A549 (cell line): Measurements from ENCODE around the gene NUP62. TPM values are rescaled to one million over a fixed set of nuclear protein-coding genes. Genes with fewer than 3 reads are reported as not detected.
A peak's percentile ranks its signal among the peaks of the same experiment; 100 is the strongest.

Experiments
- ATAC-seq, 2 experiments: fragments of 200-7000 bp in 1 of 2; fragments of >200 bp in 1 of 2; cut with Nextera tagmentation in 1 of 2; cut with Tn5 transposase in 1 of 2; 3 replicates each; pipeline versions ENCODE4 v1.8.0 to v1.9.1; 2018 to 2020; ENCODE audit warnings: mild to moderate bottlenecking in 1 of 2, moderate library complexity in 1 of 2
- CTCF ChIA-PET: fragments of 300-600 bp; sonication (Branson Sonifier 250); formaldehyde crosslinking; extraction: SDS; loops from one replicate; lab custom pipeline; 2021; ENCODE audit warnings: antibody characterized with exemption, inconsistent platforms; lab: Yijun Ruan, JAX
- POLR2A ChIA-PET: fragments of 350-600 bp; formaldehyde crosslinking; extraction: SDS; loops from one replicate; lab custom pipeline; 2021; ENCODE audit warnings: antibody characterized with exemption, inconsistent platforms; lab: Yijun Ruan, JAX
- DNase-seq, 2 experiments: peaks; one replicate each; pipeline versions ENCODE4 v3.0.0 to v3.0.0-alpha.2; 2011 to 2016; ENCODE audit warnings: low read depth in 1 of 2, low spot score in 1 of 2
- FAIRE-seq: peaks from 2 replicates; lab custom pipeline; 2011; peaks lifted over from hg19 to GRCh38; lab: Jason Lieb, UNC
- H3K27ac ChIP-seq, 2 experiments: fragments of >200 bp; sonication (Bioruptor Twin); formaldehyde crosslinking; 3 replicates each; pipeline ENCODE4 v1.5.1; 2016 to 2017
- H3K4me1 ChIP-seq: fragments of >200 bp; sonication (Bioruptor Twin); formaldehyde crosslinking; 3 replicates; pipeline ENCODE4 v1.6.1; 2016
- H3K4me2 ChIP-seq: fragments of >200 bp; sonication (Bioruptor Twin); formaldehyde crosslinking; 3 replicates; pipeline ENCODE4 v1.6.1; 2016
- H3K4me3 ChIP-seq: fragments of >200 bp; sonication (Bioruptor Twin); formaldehyde crosslinking; 3 replicates; pipeline ENCODE4 v1.5.1; 2016
- H3K9me3 ChIP-seq: fragments of >200 bp; sonication (Bioruptor Twin); formaldehyde crosslinking; 3 replicates; pipeline ENCODE4 v1.6.1; 2016
- BHLHE40 ChIP-seq: IDR thresholded peaks from 2 replicates; pipeline ENCODE4 v1.6.1; 2012; ENCODE audit warnings: low read depth, low read length, inconsistent platforms
- CBX8 ChIP-seq: fragments of 200-600 bp; sonication (generic); IDR thresholded peaks from 2 replicates; pipeline ENCODE4 v1.6.1; 2016
- CHD2 ChIP-seq: fragments of 150-350 bp; IDR thresholded peaks from 2 replicates; pipeline ENCODE4 v1.6.1; 2014; ENCODE audit warnings: low read length; ENCODE audit not compliant: partially characterized antibody
- CHD4 ChIP-seq: fragments of 200-600 bp; sonication (generic); IDR thresholded peaks from 2 replicates; pipeline ENCODE4 v1.6.1; 2016; ENCODE audit warnings: antibody characterized with exemption, mild to moderate bottlenecking, borderline replicate concordance
- EHF ChIP-seq: fragments of 250-450 bp; sonication (Bioruptor Pico); IDR thresholded peaks from 2 replicates; pipeline ENCODE4 v1.5.0; 2020; ENCODE audit warnings: mild to moderate bottlenecking
- FOSB ChIP-seq: fragments of 250-450 bp; sonication (Bioruptor Pico); IDR thresholded peaks from 2 replicates; pipeline ENCODE4 v1.5.0; 2020; ENCODE audit warnings: mild to moderate bottlenecking, moderate library complexity
- HDAC2 ChIP-seq: fragments of 200-600 bp; sonication (generic); IDR thresholded peaks from 2 replicates; pipeline ENCODE4 v1.6.1; 2016
- JUN ChIP-seq, 2 experiments: fragments of >200 bp; sonication (Bioruptor Twin); formaldehyde crosslinking; IDR thresholded peaks; 2 replicates in 1 of 2; 3 replicates in 1 of 2; pipeline ENCODE4 v1.6.1; 2016 to 2017
- MAFK ChIP-seq: fragments of 450-650 bp; IDR thresholded peaks from 2 replicates; pipeline ENCODE4 v1.6.1; 2014; ENCODE audit not compliant: partially characterized antibody
- MYC ChIP-seq: IDR thresholded peaks from 2 replicates; pipeline ENCODE4 v1.6.1; 2012; ENCODE audit warnings: mild to moderate bottlenecking, inconsistent platforms, low read length, improper control_type of control experiment, borderline replicate concordance
- POLR2A ChIP-seq: IDR thresholded peaks from 2 replicates; pipeline ENCODE4 v1.6.1; 2012; ENCODE audit warnings: mild to moderate bottlenecking, low read length
- RAD21 ChIP-seq, 2 experiments: fragments of >200 bp in 1 of 2; sonication (Bioruptor Twin) in 1 of 2; formaldehyde crosslinking in 1 of 2; IDR thresholded peaks in 1 of 2; conservative IDR thresholded peaks in 1 of 2; 2 replicates in 1 of 2; 3 replicates in 1 of 2; pipeline ENCODE4 v1.6.1; 2012 to 2018; ENCODE audit warnings: inconsistent platforms in 1 of 2
- RARB ChIP-seq: fragments of 250-450 bp; sonication (Bioruptor Pico); IDR thresholded peaks from 2 replicates; pipeline ENCODE4 v1.8.0; 2021; ENCODE audit warnings: mild to moderate bottlenecking, moderate library complexity
- RNF2 ChIP-seq: fragments of 200-600 bp; sonication (generic); IDR thresholded peaks from 2 replicates; pipeline ENCODE4 v1.6.1; 2016; ENCODE audit warnings: low read depth, mild to moderate bottlenecking, antibody characterized with exemption, moderate library complexity, borderline replicate concordance
- ZSCAN20 ChIP-seq: fragments of 250-450 bp; sonication (Bioruptor Pico); IDR thresholded peaks from 2 replicates; pipeline ENCODE4 v1.8.0; 2022; ENCODE audit warnings: mild to moderate bottlenecking, moderate library complexity
- WGBS: methylation state at CpG from one replicate; pipeline ENCODE4 v1.1.6; 2017; ENCODE audit errors: missing lambda C conversion rate; 5-methylcytosine and 5-hydroxymethylcytosine counted together
- polyA plus RNA-seq, 4 experiments: library from polyadenylated mRNA; depleted of rRNA in 3 of 4; stranded (reverse); fragments of >200 nt; fragmentation: RNase III in 1 of 4; extraction: RNeasy Plus Mini Kit Qiagen cat#74134 plus additional on column Dnase treatment in 1 of 4; gene quantifications; 2 replicates in 3 of 4; 3 replicates in 1 of 4; pipeline ENCODE4 v1.2.3, GENCODE V29; 2011 to 2017
- TF ChIP-seq, protein P1 (sequence below): fragments of 450-650 bp; IDR thresholded peaks from 2 replicates; pipeline ENCODE4 v1.6.1; 2014; ENCODE audit warnings: antibody characterized with exemption
- TF ChIP-seq, protein P2 (sequence below): fragments of >200 bp; sonication (Bioruptor Twin); formaldehyde crosslinking; IDR thresholded peaks from 3 replicates; pipeline ENCODE4 v1.6.1; 2016
- TF ChIP-seq, protein P3 (sequence below): IDR thresholded peaks from 2 replicates; pipeline ENCODE4 v1.6.1; 2012
- TF ChIP-seq, protein P4 (sequence below): IDR thresholded peaks from 2 replicates; pipeline ENCODE4 v1.6.1; 2012

Gene NUP62
- polyA plus RNA-seq, 2 of the 4 experiments (the other 2 are of a cell fraction) = 21.4 to 83.9 TPM

DNA sequence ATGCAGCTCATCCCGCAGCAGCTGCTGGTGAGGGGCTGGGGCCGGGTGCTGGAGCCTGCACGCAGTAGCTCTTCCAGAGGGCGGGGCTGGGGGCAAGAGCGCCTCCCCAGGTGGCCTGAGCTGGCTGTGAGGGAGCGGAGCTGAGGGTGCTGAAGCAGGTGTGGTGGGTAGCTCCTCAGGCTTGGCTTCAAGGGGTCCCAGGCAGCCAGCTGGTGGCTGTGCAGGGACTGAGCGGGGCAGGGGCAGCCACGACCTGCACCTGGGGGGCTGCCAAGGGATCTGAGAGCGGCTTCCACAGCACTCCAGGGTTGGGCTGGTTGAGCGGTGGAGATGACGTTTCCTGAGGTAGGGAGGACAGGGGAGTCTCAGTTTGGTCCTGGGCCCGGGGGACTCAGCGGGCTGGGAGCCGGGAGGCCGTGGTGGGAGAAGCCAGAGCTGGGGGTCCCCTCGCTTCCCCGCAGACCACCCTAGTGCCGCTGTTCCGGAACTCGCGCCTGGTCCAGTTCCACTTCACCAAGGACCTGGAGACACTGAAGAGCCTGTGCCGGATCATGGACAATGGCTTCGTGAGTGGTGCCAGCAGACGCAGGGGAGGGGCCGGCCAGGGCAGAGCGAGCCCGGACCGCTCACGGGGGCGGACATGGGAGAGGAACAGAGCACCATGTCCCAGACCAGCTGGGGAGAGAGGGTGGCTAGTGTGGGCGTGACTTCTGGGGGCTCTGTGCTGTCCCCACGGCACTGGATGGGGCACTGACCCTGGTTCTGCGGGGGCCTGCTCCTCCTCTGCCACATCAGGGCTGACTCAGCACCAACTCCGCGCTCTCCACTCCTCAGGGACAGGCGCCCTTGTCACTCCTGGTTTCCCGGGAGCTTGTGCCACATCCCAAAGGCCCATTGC lies 71.0 kb downstream of the NUP62 start:
- no peak overlapping the region for H3K4me3 ChIP-seq
- DNase-seq (no peak), FAIRE-seq (no peak), ATAC-seq (peak; percentile 5 to 6; a peak in 4 of 6 replicates)
- peak overlapping the region in 1 of 2 experiments; percentile 36; a peak in 3 of 6 replicates for H3K27ac ChIP-seq
- CTCF ChIA-PET = interaction anchor here (0.6 to 1.4 kb wide), 3 partner anchors 25 to 355 kb away, joined by 3 to 4 read pairs (median 4); no protein-coding TSS in a partner anchor
- POLR2A ChIA-PET = interaction anchor here (0.6 to 2.7 kb wide), 4 partner anchors 9 to 166 kb away, joined by 7 to 9 read pairs (median 7); partner anchors contain the start of genes AKT1S1 and PNKP
- H3K4me1 ChIP-seq = peaks cover 32% of the 10 kb centered on the region
- H3K4me2 ChIP-seq = no peak overlapping the region
- H3K9me3 ChIP-seq = no peaks in the 10 kb centered on the region
- TF ChIP-seq ZSCAN20 (CRISPR knock-in tag) = no peak
- TF ChIP-seq, protein P1, sequence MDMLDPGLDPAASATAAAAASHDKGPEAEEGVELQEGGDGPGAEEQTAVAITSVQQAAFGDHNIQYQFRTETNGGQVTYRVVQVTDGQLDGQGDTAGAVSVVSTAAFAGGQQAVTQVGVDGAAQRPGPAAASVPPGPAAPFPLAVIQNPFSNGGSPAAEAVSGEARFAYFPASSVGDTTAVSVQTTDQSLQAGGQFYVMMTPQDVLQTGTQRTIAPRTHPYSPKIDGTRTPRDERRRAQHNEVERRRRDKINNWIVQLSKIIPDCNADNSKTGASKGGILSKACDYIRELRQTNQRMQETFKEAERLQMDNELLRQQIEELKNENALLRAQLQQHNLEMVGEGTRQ = no peak
- TF ChIP-seq MYC = no peak
- TF ChIP-seq, protein P2, sequence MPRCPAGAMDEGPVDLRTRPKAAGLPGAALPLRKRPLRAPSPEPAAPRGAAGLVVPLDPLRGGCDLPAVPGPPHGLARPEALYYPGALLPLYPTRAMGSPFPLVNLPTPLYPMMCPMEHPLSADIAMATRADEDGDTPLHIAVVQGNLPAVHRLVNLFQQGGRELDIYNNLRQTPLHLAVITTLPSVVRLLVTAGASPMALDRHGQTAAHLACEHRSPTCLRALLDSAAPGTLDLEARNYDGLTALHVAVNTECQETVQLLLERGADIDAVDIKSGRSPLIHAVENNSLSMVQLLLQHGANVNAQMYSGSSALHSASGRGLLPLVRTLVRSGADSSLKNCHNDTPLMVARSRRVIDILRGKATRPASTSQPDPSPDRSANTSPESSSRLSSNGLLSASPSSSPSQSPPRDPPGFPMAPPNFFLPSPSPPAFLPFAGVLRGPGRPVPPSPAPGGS = peak; percentile 18; the same call in 1 of the 3 replicates
- TF ChIP-seq, protein P3, sequence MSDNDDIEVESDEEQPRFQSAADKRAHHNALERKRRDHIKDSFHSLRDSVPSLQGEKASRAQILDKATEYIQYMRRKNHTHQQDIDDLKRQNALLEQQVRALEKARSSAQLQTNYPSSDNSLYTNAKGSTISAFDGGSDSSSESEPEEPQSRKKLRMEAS = 0 out of 2 replicates have a peak, but pooled peaks have one; percentile 7
- no peak for TF ChIP-seq CHD2
- peak; percentile 13; the same call in 1 of the 2 replicates for TF ChIP-seq POLR2A
- TF ChIP-seq BHLHE40 = no peak
- peak in 1 of 2 experiments; percentile 15; a peak in 3 of 5 replicates for TF ChIP-seq JUN (IDR thresholded peaks at IDR 0.05)
- TF ChIP-seq RAD21 (conservative IDR thresholded peaks at IDR 0.05 in 1 of 2, IDR thresholded peaks at IDR 0.05 in 1 of 2) = no peak
- peak; percentile 75 for TF ChIP-seq MAFK
- TF ChIP-seq CHD4 = no peak
- no peak for TF ChIP-seq RNF2
- TF ChIP-seq, protein P4, sequence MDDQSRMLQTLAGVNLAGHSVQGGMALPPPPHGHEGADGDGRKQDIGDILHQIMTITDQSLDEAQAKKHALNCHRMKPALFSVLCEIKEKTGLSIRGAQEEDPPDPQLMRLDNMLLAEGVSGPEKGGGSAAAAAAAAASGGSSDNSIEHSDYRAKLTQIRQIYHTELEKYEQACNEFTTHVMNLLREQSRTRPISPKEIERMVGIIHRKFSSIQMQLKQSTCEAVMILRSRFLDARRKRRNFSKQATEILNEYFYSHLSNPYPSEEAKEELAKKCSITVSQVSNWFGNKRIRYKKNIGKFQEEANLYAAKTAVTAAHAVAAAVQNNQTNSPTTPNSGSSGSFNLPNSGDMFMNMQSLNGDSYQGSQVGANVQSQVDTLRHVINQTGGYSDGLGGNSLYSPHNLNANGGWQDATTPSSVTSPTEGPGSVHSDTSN = peak; percentile 18
- whole genome bisulfite sequencing = 88% methylated on average over 36 of the region's 37 CpGs

DNA sequence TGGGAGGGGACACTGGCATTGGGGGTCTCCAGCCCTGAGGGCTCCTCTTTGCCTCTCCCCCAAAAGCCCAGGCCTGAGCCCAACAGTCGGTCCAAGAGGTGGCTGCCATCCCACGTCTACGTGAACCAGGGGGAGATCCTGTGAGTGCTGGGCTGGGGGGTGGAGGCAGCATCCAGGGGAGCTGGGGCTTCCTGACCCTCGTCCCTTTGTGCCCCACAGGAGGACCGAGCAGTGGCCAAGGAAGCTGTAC lies 71.5 kb downstream of the NUP62 start:
- Histone ChIP-seq H3K4me3 (no peak overlapping the region), H3K27ac (no peak overlapping the region), H3K4me1 (peaks cover 36% of the 10 kb centered on the region), H3K4me2 (no peak overlapping the region), H3K9me3 (no peaks in the 10 kb centered on the region)
- FAIRE-seq (no peak), ATAC-seq (peak in 1 of 2 experiments; percentile 0; a peak in 2 of 6 replicates), DNase-seq (no peak)
- POLR2A ChIA-PET = interaction anchor here (2.5 to 2.7 kb wide), 2 partner anchors 11 to 19 kb away, joined by 7 to 9 read pairs; partner anchors contain the start of gene AKT1S1
- 89% methylated on average over 5 of the region's 5 CpGs for whole genome bisulfite sequencing
- TF ChIP-seq EHF (CRISPR knock-in tag) = no peak
- TF ChIP-seq, protein P2 = no peak
- no peak for TF ChIP-seq RARB (CRISPR knock-in tag)
- no peak for TF ChIP-seq POLR2A
- TF ChIP-seq FOSB = no peak
- TF ChIP-seq HDAC2 = no peak
- TF ChIP-seq CBX8 = no peak
- TF ChIP-seq, protein P3 = no peak
- TF ChIP-seq CHD4 = no peak
- CTCF ChIA-PET = interaction anchor here (1.4 kb wide), 2 partner anchors 24 to 156 kb away, joined by 4 read pairs; no protein-coding TSS in a partner anchor
